ENCODE measurements around the gene HINT3.
"Not testable (repeated sequence)": the region's sequence is repeated elsewhere in the genome, so short reads cannot be mapped to it uniquely, and the experiment has no call there.

HINT3 gene

DNA sequence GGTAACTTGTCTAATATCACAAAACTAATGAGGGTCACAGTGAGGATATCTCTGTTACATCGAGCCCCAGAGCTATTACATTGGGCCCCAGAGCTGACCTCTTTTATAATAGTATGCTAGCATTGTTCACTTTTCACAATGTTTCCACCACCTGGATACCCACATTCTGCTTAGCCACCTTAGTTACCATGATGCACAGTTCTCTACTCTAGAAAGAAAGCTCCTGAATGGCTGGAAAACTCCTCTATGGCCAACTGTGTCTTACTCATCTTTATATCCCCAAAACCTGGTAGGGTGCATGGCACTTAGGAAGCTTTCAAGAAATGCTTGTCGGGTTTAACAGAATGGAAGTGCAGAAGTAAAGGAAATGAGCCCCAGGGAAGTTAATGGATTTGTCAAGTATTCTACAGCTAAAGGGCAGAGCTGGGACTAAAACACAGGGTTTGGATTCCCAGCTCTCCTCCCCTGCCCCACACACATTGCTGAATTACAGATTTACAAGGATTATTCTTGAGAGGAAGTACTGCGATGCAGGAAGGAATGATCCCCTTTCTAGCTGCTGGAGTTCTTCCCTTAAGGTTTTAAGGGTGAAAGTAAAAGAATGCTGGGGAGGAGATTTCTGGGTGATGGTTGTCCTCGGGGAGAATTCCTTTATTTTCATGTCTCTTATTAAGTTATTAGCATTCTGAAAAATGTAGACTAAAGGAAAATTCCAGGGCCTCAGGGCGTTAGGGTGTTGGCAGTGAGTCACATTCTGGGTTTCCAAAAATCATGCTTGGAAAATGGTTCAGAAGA is 16.1 kb upstream of the HINT3 start:
- no peak for DNase-seq (ENCODE audit: low read depth in 2 of 2)

GRCh38 chr6:125942672-125943527 is 13.7 kb upstream of the HINT3 start:
- no peak for DNase-seq (ENCODE audit: low read depth in 2 of 2)

- no peak for DNase-seq (ENCODE audit: low read depth in 2 of 2)
Observed at GRCh38 chr6:125943528-125944433, 12.8 kb upstream of the HINT3 start.

DNA sequence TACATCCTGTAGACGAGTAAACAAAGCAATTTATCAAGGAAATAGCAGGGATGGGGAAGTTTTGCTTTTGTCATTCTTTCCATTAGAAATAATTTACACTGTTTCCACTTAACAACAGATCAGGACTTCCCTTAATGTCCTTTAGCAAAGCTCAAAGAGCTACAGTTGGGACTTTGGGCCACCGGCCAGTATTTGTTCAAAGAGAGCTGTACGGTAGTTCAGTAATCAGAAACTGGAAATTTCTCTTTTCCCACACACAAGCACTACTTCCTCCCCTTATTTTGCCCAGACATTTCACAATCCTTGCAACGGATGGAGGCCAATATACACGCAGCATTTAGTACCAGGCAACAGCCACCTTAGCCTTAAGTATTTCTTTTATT is 12.1 kb upstream of the HINT3 start:
- no peak for DNase-seq (ENCODE audit: low read depth in 2 of 2)

DNA sequence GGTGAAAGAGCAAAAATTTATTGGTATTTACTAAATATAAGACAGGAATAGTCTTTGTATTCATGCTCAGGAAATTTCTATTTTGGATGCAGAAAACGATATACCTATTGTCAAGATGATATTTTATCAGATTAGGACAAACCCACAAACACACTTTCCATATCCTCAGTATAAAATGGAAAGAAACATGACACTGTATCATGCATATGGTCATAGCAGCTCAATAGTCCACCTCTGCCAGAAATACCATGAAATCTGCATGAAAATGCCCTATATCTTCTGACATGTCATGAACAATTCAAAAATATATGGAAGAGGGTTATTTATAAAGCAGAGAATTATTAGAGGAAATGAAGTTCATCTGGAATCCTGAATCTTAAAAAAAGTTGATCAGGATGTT is 11.7 kb upstream of the HINT3 start:
- DNase-seq (ENCODE audit: low read depth in 2 of 2) = no peak

- no peak for DNase-seq (ENCODE audit: low read depth in 2 of 2)
Observed at GRCh38 chr6:125945378-125946141, 11.0 kb upstream of the HINT3 start.

DNA sequence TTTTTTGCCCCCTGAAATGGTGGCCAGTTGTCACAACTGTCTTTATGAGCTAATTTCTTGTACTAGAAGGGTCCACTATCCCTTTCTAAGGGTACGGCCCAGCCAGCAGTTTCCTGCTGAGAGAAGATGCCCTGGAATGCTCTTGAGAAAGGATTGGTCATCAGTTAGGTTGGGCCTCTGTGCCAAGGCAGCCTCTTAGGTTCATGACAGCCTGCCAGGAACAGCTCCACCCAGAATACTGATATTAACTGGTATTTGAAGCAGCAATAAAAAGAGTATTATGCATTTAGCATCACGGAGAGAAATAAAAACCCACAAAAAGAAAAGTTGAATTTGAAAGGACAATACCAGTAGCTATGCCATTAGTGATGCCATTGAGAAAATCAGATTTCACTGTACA is 9.0 kb upstream of the HINT3 start:
- DNase-seq (ENCODE audit: low read depth in 2 of 2) = no peak

- no peak for DNase-seq (ENCODE audit: low read depth in 2 of 2)
Observed at GRCh38 chr6:125948455-125948854, 8.1 kb upstream of the HINT3 start.

- no peak for DNase-seq (ENCODE audit: low read depth in 2 of 2)
Observed at GRCh38 chr6:125949069-125949468, 7.5 kb upstream of the HINT3 start.

GRCh38 chr6:125950293-125950692 is 6.3 kb upstream of the HINT3 start:
- DNase-seq (ENCODE audit: low read depth in 2 of 2) = no peak

DNA sequence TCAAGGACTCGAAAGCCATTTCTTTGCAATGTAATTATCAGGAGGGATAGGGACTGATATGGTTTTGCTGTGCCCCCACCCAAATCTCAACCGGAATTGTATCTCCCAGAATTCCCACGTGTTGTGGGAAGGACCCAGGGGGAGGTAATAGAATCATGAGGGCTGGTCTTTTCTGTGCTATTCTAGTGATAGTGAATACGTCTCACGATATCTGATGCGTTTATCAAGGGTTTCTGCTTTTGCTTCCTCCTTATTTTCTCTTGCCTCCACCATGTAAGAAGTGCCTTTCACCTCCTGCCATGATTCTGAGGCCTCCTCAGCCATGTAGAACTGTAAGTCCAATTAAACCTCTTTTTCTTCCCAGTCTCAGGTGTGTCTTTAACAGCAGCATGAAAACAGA is 5.9 kb upstream of the HINT3 start:
- DNase-seq (ENCODE audit: low read depth in 2 of 2) = not testable (repeated sequence)

- no peak for DNase-seq (ENCODE audit: low read depth in 2 of 2)
Observed at GRCh38 chr6:125951323-125951722, 5.2 kb upstream of the HINT3 start.

DNA sequence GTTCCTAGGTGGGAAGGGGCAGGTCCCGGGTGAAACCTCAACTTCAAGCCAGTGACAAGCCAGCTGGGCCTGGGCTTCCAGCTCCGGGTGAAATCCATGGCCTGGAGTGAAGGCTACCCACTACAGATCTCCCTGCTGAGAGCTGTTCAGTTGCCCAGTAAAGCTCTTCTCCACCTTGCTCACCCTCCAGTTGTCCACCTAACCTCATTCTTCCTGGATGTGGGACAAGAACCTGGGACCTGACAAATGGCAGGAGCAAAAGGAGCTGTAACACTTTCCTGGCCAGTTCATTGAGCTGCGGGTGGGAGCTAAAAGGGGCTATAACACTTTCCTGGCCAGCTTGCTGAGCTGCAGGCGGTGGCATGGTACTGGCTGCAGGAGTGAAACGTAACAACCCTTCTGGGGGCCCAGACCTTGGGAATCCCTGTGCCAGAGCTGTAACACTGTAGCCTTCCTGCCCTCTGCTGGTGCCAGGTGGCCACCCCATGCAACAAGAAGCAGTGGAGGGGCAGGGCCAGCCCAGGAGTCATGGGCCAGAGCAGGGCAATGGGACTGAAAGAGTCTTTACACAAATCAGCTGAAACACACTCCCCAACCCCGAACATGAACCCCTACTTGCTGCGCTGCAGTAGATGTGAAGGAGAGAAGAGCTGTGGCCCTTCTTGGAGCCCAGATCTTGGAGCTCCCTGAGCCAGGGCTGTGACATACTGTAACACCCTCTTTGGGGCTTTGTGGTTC is 3.6 kb upstream of the HINT3 start:
- DNase-seq (ENCODE audit: low read depth in 2 of 2) = no peak

- no peak for DNase-seq (ENCODE audit: low read depth in 2 of 2)
Observed at GRCh38 chr6:125953502-125953875, 3.1 kb upstream of the HINT3 start.

GRCh38 chr6:125954735-125955339 is 1.7 kb upstream of the HINT3 start:
- no peak for DNase-seq (ENCODE audit: low read depth in 2 of 2)

GRCh38 chr6:125955973-125956372 is 597 bp upstream of the HINT3 start:
- no peak for DNase-seq (ENCODE audit: low read depth in 2 of 2)

- no peak for DNase-seq (ENCODE audit: low read depth in 2 of 2)
Observed at GRCh38 chr6:125957391-125957693, 772 bp downstream of the HINT3 start.

GRCh38 chr6:125957845-125958244 is 1.3 kb downstream of the HINT3 start:
- DNase-seq (ENCODE audit: low read depth in 2 of 2) = no peak

- DNase-seq (ENCODE audit: low read depth in 2 of 2) = no peak
Observed at GRCh38 chr6:125959041-125959440, 2.5 kb downstream of the HINT3 start.

GRCh38 chr6:125961117-125961516 is 4.5 kb downstream of the HINT3 start:
- no peak for DNase-seq (ENCODE audit: low read depth in 2 of 2)

Measured in stimulated activated CD8-positive, alpha-beta memory T cell treated with anti-CD3 and anti-CD28 coated beads, Interleukin-15, amount 100 ng/mL, for 48 hours (primary cell).